Superior temporal gyrus (tissue), 1 donor: ENCODE results near the gene NTSR1.

ENCODE experiments used
- DNase-seq: peaks from one replicate; pipeline ENCODE4 v3.0.0-alpha.2; 2016; ENCODE audit errors: extremely low spot score

NTSR1 gene

DNA sequence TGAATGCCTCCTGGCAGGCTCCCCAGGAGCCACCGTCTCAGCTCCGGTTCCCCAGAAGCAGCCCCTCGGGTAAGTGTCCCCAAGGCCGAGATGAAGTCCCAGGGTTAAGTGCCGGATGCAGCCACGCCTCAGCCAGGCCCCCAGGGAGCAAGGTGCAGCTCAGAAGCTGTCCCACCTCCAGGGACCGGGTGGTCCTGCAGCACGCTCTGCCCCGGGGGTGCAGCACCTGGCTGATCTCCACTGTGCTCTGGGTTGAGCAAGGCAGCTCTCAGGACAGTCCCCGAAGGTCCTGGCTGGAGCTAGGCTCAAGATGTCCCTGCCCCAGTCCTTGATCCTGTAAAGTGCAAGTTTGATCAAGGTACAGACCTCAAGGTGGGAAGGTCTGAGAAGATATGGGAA lies 15.1 kb upstream of the NTSR1 start:
- no peak for DNase-seq

DNA sequence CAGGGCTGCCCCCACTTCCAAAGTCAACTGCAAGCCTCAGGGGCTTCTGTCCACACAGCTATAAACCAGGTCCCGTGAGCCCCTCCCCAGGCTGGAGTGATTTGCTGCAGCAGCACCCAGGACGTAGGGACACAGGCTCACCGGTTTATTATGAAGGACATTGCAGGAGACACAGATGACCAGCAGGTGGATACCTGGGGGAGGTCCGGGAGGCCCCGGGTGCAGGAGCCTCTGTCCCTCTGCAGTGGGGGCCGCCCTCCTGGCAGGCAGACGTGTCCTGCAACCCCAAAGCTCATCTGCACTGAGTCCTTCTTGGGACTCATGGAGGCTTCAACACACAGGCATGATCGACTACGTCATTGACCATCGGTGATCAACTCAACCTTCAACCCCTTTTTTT lies 14.5 kb upstream of the NTSR1 start:
- no peak for DNase-seq

DNA sequence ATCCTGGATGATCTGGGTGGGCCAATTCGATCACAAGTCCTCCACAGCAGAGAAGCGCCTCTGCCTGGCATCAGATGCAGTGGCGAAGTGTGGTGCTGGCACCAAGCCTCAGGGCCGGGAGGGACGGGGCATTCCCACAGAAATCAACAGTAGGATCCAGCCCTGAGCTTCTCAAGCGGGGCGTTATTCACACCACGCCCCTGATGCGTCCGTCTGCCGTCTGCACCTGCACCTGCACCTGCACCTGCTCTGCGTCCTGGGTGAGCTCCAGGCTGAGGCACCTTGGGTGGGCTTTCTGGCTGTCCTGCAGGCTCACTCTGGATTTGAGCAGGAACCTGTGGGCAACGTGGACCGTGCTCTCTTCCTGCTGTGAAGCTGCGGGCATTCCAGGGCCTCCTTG lies 13.8 kb upstream of the NTSR1 start:
- DNase-seq = no peak

DNA sequence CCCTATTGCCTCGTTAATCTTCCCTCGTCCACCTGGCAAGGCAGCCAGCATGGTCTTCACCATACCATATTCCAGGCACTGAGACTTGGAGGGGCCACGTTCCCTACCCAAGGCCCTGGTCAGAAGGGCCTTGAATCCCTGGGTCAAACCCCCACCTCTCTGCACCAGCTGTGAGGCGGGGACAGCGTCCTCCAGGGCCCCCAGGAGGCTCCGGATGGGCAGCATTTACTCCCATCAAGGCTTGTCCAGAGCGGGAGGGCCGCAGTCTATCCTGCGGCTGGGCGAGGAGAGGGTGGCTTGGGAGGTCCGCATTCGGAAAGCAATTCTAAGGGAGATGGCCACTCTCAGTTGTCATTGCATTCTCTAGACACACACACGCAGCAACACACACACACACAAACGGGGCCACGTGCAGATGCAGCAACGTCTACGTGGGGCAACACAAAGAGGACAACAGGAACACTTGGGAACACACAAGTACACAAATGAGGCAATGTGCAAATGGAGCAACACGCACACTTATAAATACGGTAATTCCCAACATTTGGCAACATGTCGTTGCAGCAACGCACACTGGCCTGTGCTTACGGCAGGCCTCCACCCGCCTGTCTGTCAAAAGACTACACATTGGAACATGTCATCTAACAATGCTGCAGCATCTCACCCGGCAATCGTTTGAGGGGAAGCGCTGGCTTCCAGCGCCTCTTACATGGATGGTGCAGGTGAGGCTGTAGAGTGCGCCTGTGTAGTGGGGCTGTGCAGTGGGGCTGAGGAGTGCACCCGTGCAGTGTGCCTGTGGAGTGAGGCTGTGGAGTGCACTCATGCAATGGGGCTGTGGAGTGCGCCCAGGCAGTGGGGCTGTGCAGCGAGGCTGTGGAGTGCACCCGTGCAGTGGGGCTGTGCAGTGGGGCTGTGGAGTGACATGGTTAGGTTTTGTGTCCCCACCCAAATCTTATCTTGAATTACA lies 12.9 kb upstream of the NTSR1 start:
- no peak for DNase-seq

DNA sequence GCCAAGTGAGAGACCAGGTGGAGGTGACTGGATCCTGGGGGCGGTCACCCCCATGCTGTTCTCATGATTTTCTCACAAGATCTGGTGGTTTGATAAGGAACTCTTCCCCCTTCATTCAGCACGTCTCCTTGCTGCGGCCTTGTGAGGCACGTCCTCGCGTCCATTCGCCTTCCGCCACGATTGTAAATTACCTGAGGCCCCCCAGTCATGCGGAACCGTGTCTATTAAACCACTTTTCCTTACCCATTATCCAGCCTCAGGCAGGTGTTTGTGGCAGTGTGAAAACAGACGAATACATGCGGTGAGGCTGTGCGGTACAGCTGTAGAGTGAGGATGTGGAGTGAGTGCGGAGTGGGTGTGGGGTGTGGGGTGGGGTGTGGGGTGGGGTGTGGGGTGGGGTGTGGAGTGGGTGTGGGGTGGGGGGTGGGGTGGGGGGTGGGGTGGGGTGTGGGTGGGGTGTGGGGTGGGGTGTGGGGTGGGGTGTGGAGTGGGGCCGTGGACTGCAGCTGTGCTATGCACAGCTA lies 12.1 kb upstream of the NTSR1 start:
- no peak for DNase-seq

DNA sequence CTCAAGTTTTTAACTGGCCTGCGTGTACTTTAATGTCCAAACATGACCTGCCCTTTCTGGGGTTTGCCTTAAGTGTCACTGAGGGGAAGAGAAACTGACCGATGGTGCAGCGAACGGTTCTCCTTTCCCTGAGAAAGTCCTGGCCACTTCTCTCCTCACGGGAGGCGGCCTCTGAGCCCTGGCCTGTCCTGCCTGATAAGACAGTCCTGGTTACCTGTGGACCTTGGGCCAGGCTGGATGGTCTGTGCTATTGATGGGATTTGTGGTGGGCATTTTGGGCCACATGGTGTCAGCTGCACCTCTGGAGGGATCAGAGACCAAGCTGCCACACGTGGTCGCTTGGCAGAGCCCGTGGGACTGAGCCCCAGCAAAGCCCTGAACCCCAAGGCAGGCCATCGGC lies 11.6 kb upstream of the NTSR1 start:
- no peak for DNase-seq

DNA sequence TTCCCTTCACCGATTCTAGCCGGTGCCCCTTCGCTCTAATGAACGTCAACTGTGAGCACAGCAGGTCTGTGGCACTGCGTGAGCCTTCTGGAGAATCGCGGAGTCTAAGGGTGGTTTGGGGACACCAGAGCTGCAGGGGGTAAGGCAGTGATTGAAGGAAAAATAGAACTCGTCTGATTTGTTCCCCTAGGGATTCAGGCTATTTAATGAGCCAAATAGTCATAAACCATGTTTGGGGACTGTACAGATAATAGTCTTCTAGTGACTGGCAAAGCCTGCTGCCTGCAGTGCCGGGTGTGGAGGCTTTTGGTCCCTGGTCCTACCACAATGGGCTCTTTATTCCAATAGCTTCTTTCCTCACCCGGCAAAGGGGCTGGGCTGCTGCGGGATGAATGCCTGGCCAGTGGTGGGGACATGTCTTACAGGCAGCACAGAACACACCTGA lies 11.1 kb upstream of the NTSR1 start:
- peak; percentile 78 for DNase-seq

DNA sequence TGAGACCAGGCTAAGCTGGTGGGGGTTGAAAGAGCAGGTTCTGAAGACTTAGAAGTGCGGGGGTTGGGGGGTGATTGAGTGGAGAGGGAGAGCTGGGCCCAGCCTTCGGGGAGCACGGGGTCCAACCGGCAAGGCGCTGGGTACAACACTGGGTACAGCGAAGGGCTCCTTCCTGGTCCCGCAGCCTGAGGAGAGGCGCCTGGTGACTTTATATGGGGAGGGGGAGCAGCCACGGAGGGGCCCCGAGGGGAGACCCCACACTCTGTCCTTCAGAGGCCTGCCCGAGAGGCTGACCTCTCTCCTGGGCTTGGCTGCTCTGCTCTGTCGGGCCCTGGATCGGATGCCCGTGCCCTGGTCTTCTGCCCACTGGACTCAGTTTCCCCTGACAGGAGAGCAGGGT lies 10.4 kb upstream of the NTSR1 start:
- DNase-seq = no peak

DNA sequence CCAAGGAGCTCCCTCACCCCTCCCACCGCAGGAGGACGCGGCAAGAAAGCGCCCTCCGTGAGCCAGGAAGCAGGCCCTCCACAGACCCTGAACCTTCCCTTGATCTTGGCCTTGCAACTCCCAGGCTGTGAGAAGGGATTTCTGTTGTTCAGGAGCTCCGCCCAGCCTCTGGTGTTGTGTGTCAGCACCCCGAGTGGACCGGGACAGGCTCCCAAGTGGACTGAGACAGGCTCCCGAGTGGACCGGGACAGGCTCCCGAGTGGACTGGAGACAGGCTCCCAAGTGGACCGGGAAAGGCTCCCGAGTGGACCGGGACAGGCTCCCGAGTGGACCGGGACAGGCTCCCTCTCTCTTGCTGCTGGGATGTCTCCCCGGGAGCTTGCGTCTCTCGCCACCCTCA lies 9.3 kb upstream of the NTSR1 start:
- DNase-seq = no peak

DNA sequence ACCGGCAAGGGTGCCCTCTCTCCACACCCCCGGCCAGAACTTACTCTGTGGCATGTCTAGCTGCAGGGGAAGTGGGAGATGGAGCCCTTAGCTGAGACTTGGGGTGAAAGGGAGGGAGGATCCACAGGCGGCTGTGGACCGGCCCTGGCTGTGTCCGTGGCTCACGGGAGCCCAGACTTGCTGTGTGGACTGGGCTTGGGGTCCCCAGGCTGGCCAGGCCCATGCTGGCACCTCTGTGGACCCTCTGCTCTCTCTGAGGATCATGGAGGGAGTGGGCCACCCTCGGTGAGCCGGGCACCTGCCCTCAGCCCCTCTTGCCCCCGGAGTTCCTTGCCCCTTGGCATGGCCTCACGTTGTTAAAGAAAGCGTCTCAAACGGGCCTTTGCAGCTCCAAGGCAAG lies 8.9 kb upstream of the NTSR1 start:
- no peak for DNase-seq

DNA sequence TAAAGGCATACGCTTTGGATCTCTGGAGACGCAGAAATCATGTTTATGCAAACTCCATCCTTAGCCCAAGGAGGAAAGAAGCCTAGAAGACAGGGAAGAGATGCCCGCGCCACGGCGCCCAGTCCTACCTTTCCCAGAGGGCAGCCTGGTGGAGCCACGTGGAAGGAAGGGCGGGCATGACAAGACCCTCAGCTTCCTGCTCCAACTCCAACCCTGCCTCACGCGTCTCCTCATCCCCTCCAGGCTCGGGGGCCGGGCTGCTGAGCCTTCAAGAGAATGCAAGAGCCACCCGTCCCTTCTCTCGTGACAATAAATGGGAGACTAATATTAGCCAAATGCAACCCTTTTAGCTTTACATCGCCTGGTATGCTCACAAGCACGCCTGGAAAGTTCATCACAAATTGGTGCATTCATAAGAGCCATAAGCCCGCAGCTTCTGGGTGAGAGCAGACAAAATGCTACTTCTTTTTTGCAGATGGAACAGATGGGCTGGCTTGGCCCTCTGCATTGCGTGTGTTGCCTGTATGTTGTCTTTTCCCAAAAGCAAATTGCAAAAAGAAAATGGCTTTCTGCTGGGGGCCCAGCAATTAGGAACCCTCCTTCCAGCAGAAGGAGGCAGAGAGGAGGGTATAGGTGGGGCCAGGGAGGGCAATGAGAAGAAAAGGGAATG lies 8.2 kb upstream of the NTSR1 start:
- DNase-seq = no peak

DNA sequence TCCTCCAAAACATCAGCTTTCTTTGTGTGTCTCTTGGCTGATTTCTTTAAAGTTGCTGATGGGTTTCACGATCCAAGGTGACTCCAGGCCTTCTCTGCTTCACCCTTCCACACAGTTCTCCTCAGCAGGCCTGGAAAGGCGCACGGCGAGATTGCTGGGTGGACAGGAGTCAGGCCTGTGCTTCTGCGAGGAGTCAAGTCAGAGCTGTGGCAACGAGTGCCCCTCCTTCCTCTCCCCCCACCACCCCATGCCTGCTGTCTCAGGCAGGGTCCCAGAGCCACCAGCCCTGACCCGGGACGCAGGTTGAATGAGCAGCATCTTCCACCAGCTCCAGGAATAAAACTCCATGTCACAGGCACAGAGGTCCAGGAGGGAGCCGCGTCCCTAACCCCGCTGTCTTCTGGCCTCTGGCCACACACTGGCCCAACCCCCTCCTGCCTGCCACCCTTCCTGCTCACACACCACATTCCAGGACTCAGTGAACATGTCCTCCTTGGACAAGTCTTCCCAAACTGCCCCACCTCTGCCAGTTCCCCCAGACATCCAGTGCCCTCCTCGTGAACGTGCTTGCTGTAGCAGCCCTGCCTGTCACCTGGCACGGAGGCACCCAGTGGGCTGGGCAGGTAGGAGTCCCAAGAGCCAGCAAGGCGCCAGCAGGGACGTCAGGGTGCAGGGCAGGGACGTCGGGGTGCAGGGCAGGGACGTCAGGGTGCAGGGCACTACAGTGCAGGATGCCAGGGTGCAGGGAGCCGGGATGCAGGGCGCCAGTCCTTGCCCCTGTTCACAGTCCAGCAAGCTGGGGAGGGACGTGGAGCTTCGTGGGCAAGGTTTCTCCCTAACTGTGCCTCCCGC lies 7.2 kb upstream of the NTSR1 start:
- no peak for DNase-seq

DNA sequence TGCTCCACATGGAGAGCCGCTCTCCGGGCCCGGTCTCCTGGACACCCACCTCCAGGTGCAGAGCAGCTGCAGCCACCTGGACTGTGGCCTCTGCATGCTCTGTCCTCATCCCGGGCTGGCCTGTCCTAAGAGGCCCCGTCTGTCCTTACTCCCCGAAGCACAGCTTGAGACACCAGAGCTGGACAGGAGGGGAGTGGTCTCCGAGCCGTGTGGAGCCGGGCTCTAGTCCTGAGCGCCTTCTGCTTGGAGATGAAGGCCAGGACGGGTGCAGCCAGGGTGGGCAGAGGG lies 6.7 kb upstream of the NTSR1 start:
- DNase-seq = no peak

DNA sequence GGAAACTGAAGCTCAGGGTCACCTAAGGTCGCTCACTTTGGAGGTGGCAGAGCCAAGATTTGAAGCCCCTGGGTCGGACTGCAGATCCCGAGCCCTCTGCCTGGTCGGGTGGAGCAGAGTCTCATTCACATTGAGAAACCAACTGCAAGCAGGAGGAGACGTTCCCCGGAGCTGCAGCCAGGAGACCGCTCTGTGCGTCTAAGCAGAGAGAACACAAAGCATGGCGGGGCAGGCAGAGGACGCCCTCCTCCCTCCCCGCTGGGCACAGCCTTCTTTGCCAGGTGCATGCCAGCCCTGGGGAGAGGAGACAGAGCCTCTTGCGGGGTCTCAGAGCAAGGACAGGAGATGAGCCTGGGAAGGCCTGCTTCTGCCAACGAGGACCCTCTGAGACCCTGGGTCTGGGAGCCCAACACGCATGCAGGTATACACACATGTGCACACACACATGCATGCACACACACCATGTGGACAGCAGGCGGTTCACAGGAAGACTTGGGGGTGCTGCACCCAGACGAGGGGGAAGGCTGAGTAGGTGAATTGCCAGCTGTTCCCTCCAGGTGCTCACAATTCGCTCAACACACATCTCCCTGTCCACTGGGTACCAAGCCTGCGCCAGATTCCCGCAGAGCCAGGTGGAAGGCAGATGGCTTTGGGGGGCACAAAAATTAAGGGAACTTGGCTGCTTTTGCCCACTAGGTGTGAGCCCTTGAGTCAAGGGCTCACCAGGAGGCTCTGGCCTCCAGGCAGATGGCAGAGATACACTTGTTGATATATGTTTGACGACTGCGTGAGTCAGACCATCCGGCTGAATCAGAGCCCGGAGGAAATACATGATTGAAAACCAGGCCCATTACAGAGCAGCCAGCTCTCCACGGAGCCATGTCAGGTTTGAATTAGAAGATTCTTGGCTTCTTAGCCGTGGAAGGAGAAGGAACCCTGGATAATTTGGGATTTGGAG lies 5.5 kb upstream of the NTSR1 start:
- DNase-seq = no peak

DNA sequence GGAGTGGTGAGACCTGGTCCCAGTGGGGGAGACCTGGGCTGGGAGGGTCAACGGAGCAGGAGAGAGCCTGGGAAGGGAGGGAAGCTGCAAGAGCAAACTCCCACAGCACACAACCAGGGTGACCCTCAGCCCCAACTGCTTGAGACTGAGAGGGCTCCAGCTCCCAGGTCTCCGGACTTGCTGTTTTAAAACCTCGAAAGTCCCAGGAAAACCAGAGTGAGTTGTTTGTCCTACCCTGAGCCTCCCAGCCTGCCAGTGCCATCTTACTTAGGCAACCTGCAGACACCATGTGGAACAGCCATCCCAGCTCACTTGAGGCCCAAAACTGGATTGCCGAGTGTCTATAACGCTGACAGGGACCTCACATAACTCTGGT lies 4.8 kb upstream of the NTSR1 start:
- no peak for DNase-seq

DNA sequence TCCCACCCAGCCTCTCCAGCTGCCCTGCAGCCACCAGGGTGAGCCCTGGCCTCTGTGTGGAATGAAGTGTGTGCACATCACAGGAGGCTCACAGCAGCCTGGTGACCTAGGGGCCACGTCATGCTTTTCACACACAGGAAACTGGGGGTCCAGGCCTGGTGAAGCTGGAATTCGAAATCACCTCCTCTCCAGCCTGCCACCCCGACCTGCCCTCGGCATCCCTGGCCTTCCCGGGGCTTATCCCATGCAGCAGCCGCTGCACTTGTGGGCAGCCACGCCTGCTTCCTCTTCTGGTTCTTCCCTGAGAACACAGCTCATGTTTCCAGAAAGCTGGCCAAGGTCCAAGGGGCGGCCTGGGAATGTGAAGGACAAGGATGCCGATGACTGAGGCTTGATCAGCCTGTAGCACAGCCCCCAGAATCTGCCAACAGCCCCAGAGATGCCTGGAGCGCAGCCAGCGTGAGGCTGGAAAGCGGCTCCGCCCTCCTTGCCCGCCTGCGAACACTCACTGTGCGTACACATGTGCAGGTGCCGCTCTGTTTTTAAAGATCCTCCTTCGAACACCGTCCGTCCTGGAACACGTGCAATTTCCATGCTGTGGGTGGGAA lies 4.2 kb upstream of the NTSR1 start:
- peak; percentile 40 for DNase-seq

DNA sequence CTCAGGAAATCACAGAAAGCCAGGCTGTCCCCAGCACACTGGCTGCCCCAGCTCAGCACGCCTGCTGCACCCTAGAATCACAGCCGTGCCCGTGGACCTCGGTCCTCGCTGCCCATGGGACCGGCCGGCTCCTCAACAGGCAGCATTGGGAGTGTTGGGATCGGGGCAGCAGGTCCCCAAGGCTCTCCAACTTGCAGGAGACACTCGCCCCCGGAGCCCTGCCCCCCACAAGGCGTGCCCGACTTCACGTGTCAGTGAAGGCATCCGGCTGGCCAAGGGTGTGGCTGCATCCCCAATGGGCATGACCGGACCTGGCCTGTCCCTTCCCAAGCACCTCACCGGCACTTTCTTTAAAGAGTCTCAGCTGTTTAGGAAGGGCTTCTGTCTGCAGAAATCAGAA lies 3.0 kb upstream of the NTSR1 start:
- no peak for DNase-seq

DNA sequence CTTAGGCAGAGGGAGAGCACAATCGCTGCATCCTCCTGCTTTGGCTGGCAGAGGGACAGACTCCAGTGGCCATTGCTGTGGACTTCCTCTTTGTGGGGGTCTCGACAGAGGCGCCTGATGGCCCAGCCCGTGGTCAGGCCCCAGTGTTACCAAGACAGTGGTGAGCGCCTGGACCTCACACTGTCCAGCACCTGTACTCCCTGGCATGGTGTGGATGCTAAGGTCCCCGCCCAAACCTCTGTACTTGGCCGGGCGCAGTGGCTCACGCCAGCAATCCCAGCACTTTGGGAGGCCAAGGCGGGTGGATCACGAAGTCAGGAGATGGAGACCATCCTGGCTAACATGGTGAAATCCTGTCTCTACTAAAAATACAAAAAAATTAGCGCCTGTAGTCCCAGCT lies 2.3 kb upstream of the NTSR1 start:
- DNase-seq = no peak

DNA sequence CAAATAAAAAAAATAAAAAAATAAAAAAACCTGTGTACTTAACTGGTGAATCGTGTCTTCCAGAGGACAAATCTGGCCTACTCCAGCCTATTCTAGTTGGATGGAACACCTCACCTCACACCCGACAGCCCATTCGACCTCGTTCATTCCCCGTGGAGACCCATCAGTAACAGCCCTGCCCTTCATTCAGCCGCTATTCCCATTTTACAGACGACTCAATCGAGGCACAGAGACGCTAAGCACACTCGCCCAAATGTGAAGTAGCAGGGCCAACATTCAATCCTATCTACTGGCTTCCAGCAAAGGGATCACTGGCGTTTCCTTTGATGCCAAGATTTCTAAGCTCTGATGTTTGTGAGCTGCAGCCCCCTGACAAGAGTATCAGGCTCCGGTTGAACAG lies 1.8 kb upstream of the NTSR1 start:
- DNase-seq = no peak

DNA sequence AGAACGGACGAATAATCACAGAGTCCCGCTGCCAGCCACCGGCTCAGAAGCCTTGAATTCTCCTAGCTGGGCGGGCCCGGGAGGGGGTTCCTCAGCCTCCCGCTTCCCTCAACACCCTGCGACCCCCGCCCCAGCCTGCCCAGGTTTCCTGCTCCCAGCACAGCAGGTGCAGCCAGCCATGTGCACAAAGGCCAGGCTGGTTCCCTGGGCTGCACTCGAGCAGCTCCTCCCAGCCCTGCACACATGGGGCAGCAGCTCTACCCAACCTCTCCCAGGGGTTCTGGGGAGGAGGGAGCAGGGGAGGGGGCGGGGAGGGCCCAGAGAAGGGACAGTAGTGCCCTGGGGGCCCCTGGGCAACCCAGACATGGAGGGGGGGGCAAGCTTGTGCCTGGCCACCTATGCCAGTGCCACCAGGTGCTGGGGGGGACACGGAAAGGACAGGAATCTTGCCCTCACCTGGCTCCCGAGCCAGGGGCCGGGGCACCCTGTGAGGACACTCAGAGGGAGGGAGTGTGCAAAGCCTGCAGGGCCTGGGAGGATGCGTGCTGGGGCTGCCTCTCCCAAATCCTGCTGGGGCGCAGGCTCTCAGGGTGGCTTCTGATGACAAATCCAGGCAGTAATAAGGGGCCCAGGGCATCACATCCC lies 1.2 kb upstream of the NTSR1 start:
- no peak for DNase-seq
